CD4-positive, alpha-beta T cell treated with Interleukin-15 for 1 hour (primary cell): Measurements from ENCODE around the gene RIPOR3.
"Not testable (repeated sequence)": the region's sequence is repeated elsewhere in the genome, so short reads cannot be mapped to it uniquely, and the experiment has no call there.

ENCODE experiments used
- DNase-seq: peaks from one replicate; pipeline ENCODE4 v3.0.0-alpha.2; 2020

The RIPOR3 gene

DNA sequence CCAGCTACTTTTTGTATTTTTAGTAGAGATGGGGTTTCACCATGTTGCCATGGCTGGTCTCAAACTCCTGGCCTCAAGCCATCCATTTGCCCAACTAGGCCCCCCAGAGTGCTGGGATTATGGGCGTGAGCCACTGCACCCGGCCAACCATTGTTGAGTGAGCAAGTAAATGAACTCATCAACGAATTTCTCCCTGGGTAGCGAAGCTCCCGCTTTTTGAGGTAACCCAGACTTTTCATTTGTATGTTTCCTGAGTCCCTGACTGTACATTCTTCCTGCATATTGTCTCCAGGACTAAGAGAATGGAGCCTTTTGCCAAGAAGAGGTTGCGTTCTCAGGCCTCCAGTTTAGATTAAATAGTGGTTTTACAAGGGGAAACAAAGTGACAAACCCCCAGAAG is 36.4 kb downstream of the RIPOR3 start:
- no peak for DNase-seq

DNA sequence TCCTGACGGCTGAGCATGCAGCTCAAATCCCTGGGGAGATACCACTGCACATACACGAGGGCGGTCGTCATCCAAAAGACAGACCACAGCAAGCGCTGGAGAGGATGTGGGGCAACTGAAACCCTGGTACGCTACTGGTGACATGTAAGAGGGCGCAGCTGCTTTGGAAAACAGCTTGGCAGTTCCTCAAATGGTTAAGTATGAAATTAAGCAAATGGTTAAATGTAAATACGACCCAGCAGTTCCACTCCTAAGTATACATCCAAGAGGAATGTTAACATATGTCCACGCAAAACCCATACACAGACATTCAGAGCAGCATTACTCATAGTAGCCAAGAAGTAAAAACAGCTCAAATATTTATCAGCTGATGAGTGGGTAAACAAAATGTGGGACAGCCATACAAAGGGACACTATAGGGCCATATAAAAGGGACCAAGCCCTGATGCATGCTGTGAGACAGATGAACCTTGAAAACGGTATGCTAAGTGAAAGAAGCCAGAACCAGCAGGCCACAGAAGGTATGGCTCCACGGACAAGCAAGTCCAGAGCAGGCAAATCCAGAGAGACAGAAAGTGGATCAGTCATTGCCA is 38.5 kb downstream of the RIPOR3 start:
- DNase-seq, result no peak

DNA sequence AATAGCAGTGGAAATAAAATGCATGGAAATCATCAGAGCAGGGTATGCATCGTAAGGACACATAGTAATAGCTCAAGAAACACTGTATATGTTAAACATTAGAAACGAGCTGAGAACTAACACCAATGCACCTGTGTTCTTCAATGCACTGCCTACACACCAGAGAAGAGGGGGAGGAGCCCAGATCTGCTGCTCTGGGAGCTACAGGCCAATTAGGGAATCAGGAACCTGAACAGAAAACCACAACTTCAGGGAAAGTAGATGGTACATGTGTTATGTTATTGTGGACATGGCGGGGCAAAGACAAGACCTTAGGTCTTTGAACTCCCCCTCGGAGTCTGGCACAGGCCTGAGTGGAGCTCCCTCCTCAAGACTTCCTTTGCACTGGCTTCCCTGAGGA is 39.7 kb downstream of the RIPOR3 start:
- DNase-seq, result no peak

DNA sequence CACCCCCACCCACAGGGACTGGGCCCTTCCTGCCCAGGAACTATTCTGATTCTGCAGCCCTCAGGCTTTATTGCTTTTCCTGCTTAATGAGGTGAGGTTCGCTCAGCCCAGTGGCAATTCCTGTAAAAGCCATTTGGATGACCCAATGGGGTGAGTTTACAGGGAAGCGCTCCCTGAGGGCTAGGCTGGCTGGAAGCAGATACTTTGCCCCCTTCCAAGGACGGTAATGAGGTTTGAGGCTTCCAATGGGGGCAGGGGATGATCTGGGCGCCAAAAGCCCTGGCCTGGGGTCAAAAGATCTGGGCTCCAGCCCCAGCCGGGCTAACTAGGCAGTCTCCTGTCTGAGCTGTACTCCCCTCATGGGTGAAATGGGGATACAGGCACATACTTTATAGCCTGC is 41.8 kb downstream of the RIPOR3 start:
- no peak for DNase-seq

DNA sequence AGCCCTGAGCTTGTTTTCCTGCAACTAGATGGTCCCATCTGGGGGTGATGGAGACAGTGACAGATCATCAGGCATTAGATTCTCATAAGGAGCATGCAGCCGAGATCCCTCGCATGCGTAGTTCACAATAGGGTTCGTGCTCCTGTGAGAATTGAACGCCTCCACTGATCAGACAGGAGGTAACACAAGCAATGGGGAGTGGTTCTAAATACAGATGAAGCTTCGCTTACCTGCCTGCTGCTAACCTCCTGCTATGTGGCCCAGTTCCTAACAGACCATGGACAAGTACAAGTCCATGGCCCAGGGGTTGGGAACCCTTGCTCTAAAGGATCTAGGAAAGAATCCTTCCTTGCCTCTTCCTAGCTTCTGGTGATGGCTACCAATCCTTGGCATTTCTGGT is 42.7 kb downstream of the RIPOR3 start:
- DNase-seq, result no peak

DNA sequence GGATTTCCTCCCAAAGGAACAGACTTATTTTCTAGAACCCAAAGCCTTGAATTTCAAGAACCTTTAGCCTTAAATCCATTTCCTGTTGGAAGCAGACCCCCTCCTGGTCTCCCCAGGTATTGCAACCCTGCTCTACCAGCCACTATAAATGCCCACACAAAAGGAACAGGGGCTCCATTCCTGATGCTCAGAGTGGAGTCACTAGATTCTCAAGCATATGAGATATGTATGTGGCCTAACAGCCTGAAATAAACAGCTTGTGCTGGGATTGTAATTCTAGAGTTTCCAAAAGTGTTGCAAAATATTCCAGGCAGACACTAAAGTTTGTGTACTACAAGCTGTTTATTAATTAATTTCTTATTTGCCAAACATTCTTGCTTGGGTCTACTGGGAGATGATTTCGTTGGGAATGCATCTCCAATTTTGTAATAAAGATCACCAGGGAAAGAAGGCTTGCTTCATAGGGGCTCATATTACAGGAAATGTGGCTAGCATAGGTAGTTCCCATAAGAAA is 44.8 kb downstream of the RIPOR3 start:
- no peak for DNase-seq

DNA sequence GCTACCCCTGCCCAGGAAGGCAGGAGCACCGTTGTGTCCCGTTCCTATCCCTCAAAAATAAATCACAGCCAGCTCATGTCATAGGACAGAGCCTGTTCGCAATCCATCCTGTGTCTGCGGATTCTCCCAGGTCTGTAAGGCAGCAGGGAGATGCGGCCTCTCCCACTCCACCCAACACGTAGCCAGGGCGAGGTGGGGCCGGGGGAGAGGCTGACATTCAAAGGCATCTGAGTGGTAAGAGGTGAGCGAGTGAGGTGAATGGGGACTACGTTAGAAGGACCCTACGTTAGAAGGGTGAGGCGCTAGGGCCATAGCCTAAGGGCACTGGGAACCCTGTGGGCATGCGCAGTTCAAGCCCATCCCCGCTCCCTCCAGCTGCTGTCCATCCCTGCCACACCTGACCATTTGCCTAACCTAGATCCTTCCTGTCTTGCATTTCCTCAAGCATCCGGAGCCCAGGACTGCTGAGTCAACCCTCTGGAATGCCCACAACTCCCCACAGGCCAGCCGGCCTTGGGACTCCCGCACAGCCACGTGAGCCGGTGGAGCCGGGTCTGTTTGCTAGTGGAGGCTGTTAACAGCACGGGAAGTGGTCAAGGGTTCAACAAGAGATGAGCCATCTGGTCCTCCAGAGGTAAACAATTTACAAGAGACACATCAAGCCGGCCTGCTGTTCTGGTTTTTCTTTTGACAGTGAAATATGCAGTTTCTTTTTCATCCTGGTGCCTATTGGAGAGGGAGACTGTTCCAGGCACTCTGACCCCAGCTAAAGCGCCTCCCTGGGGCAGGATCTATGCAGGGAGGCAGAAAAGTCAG is 45.9 kb downstream of the RIPOR3 start:
- no peak for DNase-seq

DNA sequence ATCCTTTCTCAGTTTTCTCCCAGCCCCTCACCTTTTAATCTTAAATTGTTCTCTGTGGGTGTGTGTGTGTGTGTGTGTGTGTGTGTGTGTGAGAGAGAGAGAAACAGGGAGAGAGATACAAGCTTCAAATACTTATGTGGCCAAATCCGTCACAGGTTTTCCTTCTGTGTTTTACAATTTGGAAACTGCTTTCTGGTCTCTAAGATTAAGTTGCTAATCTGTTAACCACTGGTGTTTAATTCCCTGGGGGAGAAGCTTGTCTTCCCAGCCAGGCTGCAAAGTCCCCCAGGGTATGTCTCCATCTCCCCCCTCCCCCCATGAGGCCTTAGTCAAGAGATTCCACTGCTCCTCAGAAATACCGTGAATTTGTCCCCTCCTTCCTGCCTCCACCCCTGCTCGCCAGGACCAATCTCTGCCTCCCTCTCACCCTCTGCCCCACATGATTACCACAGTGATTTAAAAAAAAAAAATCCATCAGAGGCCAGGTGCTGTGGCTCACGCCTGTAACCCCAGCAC is 49.0 kb downstream of the RIPOR3 start:
- DNase-seq, result no peak

DNA sequence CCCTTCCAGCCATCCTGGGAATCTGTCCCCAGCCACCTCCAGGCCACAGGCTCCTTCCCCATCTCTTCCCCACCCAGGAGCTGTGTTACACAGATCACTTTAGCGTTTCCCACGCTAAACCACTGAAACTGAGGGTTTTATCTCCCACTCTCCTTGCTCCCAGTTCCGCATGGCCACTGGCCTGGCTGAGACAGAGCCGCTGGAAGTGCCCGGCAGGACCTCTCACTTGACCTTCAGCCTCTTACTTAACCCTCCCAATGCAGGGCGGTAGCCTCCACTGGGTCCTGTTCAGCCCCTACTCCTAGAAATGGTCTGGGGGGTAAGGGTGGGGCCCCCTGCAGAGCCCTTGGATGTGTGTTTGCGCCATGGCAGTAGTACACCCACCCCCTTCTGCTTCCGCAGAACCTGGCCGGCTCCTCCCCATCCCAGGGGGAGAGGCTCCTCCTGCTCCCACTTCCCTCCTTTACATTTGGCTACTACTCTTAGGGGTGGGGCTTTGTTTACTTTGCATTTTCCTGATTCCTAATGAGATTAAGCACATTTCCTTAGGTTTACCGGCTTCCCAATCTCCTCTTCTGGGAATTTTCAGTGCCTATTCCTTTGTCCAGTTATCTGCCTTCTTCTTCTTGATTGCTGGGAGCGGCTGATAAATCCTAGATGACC is 49.6 kb downstream of the RIPOR3 start:
- DNase-seq, result not testable (repeated sequence)

DNA sequence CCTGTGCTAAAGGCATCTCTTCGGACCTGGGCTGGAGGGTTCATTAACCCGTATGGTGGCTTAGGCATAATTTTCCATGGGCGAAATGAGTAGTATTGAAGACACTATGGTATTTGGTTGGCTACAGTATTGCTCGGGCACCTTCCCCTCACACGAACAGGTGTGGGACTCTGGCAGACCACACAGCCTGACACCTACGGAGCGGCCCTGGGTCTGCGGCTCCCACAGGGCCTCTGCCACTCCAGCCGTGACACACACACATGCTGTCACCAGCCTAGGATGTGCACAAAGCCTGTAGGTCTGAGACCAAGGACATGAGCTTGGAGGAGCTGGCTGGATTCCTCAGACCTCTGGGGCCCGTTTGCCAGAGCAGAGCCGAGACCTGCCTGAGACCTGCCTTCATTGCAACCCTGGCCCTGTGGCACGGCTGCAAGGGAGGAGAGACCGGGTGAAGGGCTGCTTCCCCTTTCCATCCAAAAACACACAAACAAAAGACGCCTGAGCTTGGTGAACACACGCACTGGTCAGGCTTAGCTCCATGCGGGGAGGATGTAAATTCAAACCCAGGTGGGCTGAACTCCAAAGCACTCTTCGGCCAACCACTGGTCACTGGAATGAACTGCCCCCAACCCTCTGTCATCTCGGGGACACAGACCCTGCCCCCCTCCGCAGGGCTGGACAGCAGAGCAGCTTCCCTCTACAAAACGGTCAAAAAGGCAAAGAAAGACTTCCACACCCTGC is 51.2 kb downstream of the RIPOR3 start:
- not testable (repeated sequence) for DNase-seq

DNA sequence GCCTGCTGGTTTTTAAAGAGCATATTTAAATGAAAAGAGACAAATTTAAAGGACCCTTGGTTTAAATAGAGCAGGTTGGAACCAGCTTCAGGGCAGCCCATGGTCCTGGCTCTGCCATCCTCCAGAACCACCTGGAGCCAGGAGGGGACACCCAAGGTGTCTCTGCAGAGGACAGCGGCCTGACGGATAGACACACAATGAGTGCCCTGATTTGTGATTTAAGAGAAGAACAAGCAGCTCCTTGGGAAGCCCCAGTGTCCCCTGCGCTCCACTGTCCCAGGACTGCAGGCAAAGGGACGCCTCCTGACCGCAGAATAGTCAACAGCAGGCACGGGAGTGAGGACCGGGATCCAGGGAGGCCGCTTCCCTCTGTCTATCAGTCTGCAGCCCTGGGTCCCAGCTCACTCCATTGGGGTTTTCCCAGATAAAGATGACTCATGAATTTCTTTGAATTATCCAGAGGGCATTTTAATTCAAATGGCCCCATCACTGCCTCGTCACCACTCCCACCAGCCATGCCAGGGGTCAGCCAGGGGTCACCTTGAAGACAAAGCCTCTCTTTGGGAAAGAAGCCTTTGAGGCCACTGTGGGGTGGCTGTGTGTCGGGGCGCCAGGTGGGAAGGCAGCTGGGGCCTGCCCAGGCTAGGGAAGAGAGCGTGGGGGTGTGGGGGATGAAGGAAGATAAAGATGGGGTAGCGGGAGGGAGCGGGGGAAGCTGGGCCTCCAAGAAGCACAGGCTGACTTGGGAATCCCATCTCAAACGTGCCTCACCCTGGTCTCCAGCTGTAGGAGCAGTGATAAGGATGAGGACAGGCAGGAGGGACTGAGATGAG is 53.1 kb downstream of the RIPOR3 start:
- not testable (repeated sequence) for DNase-seq

DNA sequence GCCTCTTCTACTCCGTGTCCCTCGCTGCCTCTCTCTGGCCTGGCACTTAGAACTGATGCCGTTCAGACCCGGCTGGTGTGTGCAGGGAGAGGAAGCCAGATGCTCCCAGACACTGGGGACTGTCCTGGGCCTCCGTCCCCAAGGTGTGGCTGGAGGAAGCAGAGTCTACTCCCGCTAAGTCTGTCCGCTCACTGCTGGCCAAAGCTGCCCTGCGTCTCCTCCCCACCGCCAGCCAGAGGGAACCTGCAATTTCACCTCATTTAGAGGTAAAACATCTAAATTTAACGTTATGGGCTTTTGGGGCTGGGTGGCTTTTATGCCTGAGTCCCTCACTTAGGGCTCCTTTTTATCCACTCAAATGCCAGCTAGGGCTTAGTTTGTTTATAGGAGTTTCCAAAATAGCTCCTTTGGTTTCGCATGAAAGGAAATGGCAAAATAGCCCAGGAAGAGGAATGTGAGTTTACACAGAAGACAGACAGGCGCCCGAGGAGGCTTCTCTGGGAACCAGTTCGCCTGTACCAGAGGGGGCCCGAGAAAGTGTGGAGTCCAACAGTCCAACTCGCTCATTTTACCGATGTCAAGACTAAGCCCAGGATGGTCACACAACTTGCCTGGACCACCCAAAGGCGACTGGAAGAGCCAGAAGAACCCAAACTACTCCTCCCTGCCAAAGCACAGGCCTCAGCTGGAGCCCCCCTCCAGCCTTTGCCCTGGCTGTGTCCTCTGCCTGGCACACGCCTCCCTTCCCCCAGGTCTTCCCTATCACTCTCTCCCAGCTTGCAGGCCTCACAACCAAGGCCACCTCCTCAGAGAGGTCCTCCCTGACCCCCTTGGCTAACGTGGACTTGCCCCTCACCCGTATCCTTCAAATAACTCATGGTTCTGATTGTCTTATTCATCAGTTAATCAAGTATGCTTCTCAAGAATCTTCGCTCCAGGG is 54.5 kb downstream of the RIPOR3 start:
- DNase-seq, result no peak

DNA sequence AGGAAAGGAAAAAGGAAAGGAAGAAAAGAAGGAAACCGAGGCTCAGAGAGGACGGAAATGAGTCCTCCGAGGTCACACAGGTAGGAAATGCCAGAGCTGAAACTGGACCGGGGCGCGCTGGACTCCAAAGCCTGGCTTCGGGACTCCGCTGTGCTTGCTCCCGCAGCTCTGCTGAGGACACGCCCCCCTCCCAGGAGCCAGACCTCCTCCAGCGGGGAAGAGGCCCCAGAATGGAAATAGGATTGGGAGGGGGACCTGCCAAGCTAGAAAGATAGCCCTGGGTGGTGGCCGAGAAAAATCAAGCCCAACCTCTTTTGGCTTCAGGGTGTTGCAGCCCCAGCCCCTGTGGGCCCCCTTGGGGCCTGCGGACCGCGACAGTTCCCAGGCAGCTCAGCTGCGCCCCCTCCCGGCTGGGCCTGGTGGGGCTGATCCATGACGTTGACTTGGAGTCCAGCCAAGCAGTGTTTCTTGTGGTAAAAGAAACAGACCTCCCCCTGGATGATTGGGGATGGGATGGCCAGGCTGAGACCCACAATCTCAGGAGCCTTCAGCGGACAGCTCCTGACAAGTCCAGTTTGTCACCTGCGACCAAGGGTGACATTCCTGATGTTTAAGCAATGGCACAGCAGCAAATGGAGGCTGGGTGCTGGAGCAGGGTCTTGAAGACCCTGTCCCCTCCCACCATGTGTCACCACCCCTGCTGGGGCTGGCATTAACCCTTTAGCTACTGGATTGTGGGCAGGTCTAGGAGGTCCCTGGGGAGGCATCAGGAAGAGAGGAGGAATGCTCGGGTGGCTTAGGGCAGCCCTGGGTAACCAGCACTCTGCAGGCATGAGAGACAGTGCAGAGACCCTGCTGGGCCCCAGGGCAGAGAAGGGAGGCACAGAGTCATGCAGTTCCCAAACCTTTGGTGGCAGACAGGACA is 55.4 kb downstream of the RIPOR3 start:
- DNase-seq, result no peak

DNA sequence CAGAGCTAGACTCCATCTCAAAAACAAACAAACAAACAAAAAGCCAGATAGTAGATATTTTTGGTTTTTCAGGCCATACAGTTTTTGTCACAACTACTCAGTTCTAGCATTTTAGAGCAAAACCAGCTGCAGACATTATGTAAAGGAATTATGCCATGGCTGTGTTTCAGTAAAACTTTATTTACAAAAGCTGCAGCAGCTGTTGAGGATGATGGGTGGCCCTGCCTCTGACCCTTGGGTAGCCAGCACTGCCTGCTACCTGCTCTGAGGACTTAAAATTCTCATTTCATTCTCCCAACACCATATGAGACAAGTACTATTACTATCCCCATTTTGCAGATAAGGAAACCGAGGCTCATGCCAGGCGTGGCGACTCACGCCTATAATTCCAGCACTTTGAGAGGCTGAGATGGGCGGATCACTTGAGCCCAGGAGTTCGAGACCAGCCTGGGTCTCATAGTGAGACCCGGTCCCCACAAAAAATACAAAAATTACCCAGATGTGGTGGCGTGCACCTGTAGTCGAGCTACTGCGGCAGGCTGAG is 56.3 kb downstream of the RIPOR3 start:
- DNase-seq, result no peak

DNA sequence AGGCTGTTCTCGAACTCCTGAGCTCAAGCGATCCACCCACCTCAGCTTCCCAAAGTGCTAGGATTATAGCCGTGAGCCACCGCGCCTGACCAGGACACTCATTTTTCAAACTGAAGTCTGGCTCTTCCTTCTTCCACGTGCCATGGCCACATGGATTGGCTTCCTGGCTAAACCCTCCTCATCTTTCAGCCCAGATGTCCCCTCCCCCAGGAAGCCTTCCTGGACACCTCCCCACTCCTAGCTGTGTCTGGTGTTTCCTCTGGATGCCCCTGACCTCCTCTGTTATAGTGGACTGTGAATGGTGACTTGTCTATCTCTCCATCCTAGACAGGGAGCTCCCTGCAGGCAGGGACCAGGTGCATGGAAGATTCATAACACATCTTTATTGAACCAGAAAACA is 57.2 kb downstream of the RIPOR3 start:
- no peak for DNase-seq

DNA sequence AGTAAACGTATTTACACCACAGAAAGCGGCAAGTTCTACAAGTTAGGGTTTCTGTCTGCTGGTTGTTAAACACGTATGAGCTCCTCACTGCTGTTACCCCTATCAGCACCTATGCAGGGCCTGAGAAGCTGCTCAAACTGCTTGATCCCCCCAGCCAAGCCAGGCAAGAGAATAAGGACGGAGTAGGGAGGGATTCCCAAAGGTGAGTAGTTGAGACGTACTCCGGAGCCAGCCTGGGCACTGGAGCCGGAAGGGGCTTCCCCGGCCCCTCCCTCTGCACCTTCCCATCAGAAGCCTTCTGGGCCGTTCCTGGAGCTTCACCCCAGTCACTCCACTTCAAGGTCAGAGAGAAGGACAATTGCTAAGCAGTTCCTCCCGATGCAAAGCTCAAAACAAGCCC is 58.0 kb downstream of the RIPOR3 start:
- no peak for DNase-seq

DNA sequence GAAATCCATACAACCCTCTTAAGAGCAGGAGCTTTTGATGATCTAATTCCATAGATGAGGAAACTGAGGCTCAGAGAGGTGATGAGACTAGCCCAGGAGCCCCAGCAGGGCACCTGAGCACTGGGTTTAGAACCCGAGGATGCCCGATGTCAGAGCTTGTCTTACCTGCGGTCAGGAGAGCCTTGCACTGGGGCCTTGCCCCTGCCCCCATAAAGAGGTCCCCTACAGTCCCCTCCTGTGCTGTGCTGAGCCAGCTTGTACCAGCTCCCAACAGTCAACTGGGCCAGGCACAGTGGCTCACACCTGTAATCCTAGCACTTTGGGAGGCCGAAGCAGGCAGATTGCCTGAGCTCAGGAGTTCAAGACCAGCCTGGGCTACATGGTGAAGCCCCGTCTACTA is 58.6 kb downstream of the RIPOR3 start:
- DNase-seq, result no peak

DNA sequence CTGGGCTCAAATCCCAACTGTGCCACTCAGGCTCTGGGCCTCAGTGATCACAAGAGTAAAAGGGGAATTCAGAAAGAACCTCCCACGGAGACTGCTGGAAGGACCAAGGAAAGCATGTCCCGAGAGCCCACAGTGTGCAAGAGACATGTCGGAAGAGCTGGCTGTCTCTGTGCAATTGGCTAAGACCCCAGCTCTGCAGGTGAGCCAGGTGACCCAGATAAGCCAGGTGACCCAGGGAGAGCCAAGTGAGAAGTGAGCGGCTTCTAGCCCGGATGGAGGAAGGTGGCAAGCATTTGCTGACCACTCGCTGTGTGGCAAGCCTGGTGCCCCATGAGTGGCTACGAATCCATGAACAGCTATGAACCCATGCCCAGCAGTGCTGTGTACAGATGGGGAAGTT is 59.1 kb downstream of the RIPOR3 start:
- no peak for DNase-seq

DNA sequence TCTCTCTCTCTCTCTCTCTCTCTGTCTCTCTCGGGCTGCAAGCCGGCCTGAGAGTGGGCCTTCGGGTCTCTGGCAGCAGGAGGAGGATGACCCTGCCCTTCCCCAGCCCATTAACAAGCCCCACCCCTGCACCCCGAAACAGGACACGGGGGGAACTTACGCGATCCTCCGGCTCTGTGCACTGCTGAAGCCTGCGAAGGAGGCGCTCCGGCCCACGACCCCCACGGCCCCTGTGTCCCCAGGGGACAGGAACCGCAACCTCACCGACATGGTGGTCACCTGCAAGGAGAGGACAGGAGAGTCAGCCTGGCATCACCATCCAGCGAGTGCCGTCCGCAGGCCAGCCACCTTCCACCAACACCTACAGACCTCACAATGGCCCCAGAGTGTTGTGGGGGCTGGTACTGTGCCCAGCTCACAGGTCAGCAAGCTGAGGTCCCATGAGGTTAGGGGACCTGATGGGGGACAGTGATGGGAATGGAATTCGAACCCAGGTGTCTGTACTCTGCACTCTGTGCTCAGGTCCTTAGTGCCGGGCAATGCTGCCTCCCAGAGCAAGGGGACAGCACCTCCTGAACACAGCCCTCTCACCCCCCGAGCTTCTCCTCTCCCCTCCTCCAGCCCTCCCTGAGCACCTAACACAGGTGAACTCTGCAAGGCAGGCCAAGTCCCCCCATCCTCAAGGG is 60.6 kb downstream of the RIPOR3 start:
- no peak for DNase-seq
